Skeletal muscle tissue (tissue), 4 donors: ENCODE data around the gene MDFI. TPM values are rescaled to one million over a fixed set of nuclear protein-coding genes. Genes with fewer than 3 reads are reported as not detected.

Experiments used
- H3K27ac ChIP-seq: one replicate; pipeline ENCODE4 v1.7.0; 2013; ENCODE audit warnings: mild to moderate bottlenecking, low read depth, low read length, inconsistent platforms
- H3K27me3 ChIP-seq, 3 donors: one replicate each; pipeline ENCODE4 v1.7.0; 2013; ENCODE audit warnings: low read length in 3 of 3; ENCODE audit not compliant: control insufficient read depth in 3 of 3, insufficient read depth in 3 of 3
- H3K36me3 ChIP-seq, 3 donors: one replicate each; pipeline ENCODE4 v1.7.0; 2013; ENCODE audit warnings: low read length in 3 of 3; ENCODE audit not compliant: control insufficient read depth in 3 of 3, insufficient read depth in 3 of 3
- H3K4me1 ChIP-seq, 3 donors: one replicate each; pipeline ENCODE4 v1.7.0; 2013; ENCODE audit warnings: low read length in 3 of 3, mild to moderate bottlenecking in 3 of 3; ENCODE audit not compliant: control insufficient read depth in 3 of 3, insufficient read depth in 3 of 3
- H3K4me3 ChIP-seq, 3 donors: one replicate each; pipeline ENCODE4 v1.7.0; 2013; ENCODE audit warnings: low read length in 3 of 3
- H3K9ac ChIP-seq, 3 donors: one replicate each; pipeline ENCODE4 v1.7.0; 2013; ENCODE audit warnings: low read length in 3 of 3, mild to moderate bottlenecking in 3 of 3, moderate library complexity in 2 of 3, low read depth in 1 of 3
- H3K9me3 ChIP-seq, 3 donors: one replicate each; pipeline ENCODE4 v1.7.0; 2013; ENCODE audit warnings: low read length in 3 of 3; ENCODE audit not compliant: control insufficient read depth in 3 of 3
- total RNA-seq: library from RNA; depleted of rRNA; stranded (reverse); fragments of >200 nt; gene quantifications from one replicate; pipeline ENCODE4 v1.2.3, GENCODE V29; 2014
- donor health status: Osteomylitis.

The MDFI gene
- total RNA-seq, 1 donor from 2014 or later = 37.1 TPM

DNA sequence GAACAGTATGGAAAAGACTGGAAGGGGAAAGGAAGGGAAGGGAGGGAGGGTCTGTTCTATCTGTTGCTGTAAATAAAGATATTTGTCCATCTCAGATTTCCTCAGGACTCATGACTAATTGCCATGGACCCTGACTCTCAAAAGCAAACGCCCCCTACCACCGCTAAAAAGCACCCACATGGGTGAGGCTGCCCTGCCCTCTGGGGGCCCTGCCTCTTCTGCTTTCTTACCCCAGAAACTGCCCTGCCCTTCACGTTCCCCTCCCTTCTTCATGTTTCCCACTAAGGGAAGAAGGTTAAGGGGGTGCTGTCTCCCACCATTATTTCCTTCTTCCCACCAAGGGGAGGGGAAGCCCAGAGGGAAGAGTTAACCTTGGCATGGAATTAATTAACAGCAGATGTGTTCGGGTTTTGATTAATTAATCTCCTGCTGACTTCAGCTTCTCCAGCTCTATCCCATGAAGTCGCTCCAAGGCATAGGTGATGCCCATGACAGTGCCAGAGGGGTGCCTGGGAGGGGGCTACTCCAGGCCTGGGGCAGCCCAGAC lies 16.0 kb downstream of the MDFI start:
- no peaks in the 10 kb centered on the region for H3K36me3 ChIP-seq
- peaks cover 0 to 6% (median 0%) of the 10 kb centered on the region in 3 donors for H3K4me1 ChIP-seq
- no peak overlapping the region for H3K27ac ChIP-seq
- H3K27me3 ChIP-seq = peaks cover 3 to 8% (median 6%) of the 10 kb centered on the region in 3 donors
- no peaks in the 10 kb centered on the region for H3K9me3 ChIP-seq
- no peak overlapping the region for H3K4me3 ChIP-seq
- H3K9ac ChIP-seq = no peak overlapping the region

DNA sequence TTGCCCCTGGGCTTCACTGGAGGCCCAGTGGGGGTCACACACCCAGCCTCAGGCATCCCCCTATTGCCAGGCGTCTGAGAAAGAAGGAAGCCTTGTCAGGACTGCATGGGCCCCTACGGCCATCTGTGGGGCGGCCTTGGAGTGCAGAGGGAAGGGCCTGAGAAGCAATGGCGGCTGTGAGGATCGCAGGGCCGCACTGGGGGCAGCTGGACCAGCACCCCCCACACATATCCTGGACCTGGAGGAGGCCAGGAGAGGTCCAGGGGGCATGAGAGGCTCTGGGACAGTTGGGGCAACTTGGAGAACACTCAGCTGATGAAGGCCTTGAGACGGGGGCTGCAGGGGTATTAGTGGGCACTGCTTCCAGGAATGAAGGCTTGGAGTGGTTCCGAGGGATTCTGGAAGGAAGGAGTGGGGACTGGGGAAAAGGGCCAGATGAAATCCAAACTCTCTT lies 16.5 kb downstream of the MDFI start:
- peaks cover 3 to 6% (median 5%) of the 10 kb centered on the region in 3 donors for H3K27me3 ChIP-seq

DNA sequence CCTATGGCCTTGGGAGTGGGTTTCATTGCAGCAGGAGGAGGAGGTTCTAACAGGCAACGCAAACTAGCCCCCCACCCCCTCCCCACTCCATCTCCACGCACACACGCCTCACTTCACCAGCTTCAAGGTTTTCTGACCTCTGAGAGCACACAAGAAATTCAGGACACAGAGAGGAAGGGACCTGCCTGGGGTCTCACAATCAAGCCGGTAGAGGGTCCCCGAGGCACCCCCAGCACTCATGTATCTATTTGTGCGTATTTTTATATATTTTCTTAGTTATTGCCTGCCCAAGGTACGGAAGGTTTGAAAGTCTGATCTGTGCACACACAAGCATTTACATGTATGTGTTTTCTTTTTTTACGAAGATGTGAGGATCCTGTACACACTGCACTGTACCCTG lies 16.9 kb downstream of the MDFI start:
- Histone ChIP-seq H3K27me3 (peaks cover 3 to 11% (median 5%) of the 10 kb centered on the region in 3 donors), H3K9ac (no peak overlapping the region), H3K4me3 (no peak overlapping the region), H3K9me3 (no peaks in the 10 kb centered on the region), H3K27ac (no peak overlapping the region), H3K4me1 (peaks cover 0 to 6% (median 0%) of the 10 kb centered on the region in 3 donors), H3K36me3 (no peaks in the 10 kb centered on the region)

More for the DNA sequence above, 16.5 kb downstream of the MDFI start:
- peaks cover 0 to 6% (median 0%) of the 10 kb centered on the region in 3 donors for H3K4me1 ChIP-seq
- no peaks in the 10 kb centered on the region for H3K36me3 ChIP-seq
- no peak overlapping the region for H3K9ac ChIP-seq
- no peaks in the 10 kb centered on the region for H3K9me3 ChIP-seq
- no peak overlapping the region for H3K27ac ChIP-seq
- no peak overlapping the region for H3K4me3 ChIP-seq

DNA sequence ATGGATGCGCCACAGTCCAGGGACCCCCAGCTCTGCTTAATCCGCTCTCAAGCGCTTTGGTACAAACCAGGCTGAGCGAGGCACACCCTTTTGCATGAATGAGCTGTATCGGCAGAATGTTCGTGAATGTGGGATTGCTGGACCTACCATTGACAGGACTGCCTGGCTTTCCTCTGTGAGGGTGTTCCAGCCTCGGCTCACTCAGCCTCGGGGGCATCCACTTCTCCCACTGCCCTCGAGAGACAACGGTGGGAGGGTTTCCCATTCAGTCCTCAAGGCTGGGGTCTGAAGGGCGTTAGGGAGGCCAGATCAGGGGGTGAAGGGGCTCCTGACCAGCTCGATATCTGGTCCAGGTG lies 17.4 kb downstream of the MDFI start:
- Histone ChIP-seq H3K9me3 (no peaks in the 10 kb centered on the region), H3K27me3 (peaks cover 3 to 11% (median 5%) of the 10 kb centered on the region in 3 donors), H3K4me3 (no peak overlapping the region), H3K9ac (no peak overlapping the region), H3K4me1 (peaks cover 0 to 6% (median 0%) of the 10 kb centered on the region in 3 donors), H3K36me3 (no peaks in the 10 kb centered on the region), H3K27ac (no peak overlapping the region)

DNA sequence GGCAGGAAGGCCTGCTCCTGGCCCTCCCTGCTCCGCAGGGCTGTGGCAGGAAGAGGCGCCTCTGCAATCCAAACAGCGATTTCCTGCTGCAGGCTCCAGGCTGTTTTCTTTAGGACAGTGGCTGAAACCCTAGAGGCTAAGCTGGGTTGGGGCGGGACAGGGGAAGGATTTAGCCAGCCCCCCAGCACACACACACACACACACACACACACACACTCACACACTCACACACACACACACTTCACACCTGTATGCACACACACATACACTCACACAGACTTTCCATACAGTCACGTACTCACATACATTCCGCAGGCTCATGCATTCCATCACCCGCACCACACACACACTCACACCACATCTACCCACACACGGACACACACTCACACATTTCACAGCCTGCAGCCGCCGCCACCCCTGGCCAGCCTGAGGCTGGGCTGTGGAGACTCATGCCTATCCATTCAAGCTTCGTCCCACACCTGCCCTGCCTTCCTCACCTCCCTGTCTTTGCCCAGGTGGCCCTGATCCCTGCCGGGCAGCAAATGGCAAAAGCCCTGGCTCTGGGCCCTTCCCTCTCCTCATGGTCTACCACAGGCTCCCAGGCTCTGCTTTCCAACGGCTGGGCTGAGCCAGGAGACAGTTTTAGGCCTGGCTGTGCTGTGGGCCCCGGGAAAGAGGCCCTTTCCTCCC lies 17.9 kb downstream of the MDFI start:
- Histone ChIP-seq H3K27me3 (peaks cover 3 to 11% (median 3%) of the 10 kb centered on the region in 3 donors), H3K4me3 (no peak overlapping the region), H3K9me3 (no peaks in the 10 kb centered on the region), H3K27ac (no peak overlapping the region), H3K9ac (no peak overlapping the region), H3K4me1 (peaks cover 0 to 6% (median 0%) of the 10 kb centered on the region in 3 donors), H3K36me3 (no peaks in the 10 kb centered on the region)

DNA sequence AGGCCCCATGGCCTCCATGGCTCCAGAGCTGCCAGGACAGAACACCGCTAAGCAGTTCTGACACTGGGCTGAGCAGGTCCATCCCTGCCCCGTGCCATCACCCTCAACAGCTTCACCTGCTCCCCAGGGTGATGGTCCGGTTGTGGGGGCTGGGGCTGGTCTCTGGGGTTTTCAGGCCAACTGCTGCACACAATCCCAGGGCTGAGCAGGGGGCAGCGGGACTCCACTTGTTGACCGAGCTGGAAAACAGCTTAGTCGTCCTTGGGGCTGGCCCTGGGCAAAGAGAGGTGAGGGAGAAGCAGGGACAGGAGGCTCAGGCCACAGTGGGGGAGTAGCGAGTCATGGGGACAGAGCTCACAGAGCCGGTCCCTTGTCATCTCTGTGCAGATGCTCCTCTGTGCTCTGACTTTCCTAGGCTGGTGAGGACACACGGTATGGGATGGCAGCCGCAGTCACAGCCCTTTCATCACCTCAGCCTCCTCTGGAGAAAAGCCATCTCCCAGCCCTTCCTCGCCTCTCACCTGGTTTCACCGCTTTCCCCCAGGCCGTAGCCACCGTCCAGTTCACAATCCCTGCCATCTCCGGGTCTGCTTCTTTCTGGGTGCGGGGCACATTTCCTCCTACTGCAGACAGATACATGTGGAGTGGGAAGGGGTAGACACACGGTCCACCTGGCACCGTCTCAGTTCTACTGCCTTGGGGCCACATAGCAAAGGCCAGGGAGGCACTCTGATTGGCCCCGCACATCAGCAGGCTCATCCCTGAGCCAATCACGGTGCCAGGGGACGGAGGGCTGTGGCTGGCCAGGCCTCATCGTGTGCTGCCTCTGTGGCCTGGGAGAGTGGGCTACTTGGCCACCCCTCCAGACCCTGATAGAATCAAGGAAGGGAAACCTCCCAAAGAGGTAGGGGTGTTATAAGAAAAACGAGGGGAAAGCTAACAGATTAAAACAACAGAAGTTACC lies 19.1 kb downstream of the MDFI start:
- peaks cover 0 to 6% (median 0%) of the 10 kb centered on the region in 3 donors for H3K4me1 ChIP-seq

DNA sequence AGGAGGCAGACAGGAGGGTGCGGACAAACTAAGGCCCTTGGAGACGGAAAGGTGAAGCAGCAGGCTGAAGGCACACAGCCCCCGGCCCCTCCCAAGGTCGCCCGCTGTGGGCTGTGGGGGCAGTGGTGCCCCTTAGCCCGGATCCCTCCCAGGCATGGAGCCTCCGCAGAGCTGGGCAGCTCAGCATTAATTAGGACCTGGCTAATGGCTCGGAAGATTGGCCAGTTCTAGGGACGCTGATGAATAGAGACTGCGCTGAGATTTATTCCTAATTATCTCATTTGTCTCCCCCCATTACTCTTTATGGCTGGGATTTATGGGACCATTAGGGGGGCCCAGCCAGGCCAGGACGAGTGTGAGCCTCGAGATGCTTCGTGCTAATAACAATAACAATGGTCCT lies 20.4 kb downstream of the MDFI start:
- H3K4me3 ChIP-seq = no peak overlapping the region

More for the DNA sequence above, 19.1 kb downstream of the MDFI start:
- peaks cover 0 to 11% (median 5%) of the 10 kb centered on the region in 3 donors for H3K27me3 ChIP-seq
- no peaks in the 10 kb centered on the region for H3K36me3 ChIP-seq
- H3K27ac ChIP-seq = no peak overlapping the region
- H3K4me3 ChIP-seq = no peak overlapping the region
- H3K9me3 ChIP-seq = no peaks in the 10 kb centered on the region
- no peak overlapping the region for H3K9ac ChIP-seq

DNA sequence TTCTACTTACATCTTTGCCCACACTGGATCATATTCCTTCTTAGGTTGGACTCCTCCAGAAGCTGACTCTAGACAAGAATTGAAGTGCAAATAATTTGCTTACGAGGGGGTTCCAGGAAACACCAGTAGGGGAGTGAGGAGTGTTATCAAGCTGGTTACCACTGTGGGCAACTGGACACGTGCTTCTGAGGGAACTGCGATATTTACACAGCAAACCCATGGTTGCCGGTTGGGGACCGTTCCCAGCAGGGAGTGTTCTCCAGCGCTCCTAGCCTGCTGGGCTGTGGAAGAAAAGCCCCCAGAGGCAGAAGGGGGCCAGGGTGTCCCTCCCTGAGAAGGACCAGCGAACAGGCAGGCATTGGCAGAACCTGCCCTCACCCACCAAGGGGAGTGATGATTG lies 21.7 kb downstream of the MDFI start:
- H3K36me3 ChIP-seq = no peaks in the 10 kb centered on the region
- H3K4me3 ChIP-seq = no peak overlapping the region
- peaks cover 0 to 11% (median 9%) of the 10 kb centered on the region in 3 donors for H3K27me3 ChIP-seq
- H3K9ac ChIP-seq = no peak overlapping the region
- H3K27ac ChIP-seq = no peak overlapping the region
- H3K4me1 ChIP-seq = peaks cover 0 to 6% (median 0%) of the 10 kb centered on the region in 3 donors
- H3K9me3 ChIP-seq = no peaks in the 10 kb centered on the region

More for the DNA sequence above, 20.4 kb downstream of the MDFI start:
- no peak overlapping the region for H3K27ac ChIP-seq
- H3K4me1 ChIP-seq = peaks cover 0 to 6% (median 0%) of the 10 kb centered on the region in 3 donors
- H3K27me3 ChIP-seq = peaks cover 0 to 11% (median 7%) of the 10 kb centered on the region in 3 donors
- no peak overlapping the region for H3K9ac ChIP-seq
- H3K9me3 ChIP-seq = no peaks in the 10 kb centered on the region
- H3K36me3 ChIP-seq = no peaks in the 10 kb centered on the region

DNA sequence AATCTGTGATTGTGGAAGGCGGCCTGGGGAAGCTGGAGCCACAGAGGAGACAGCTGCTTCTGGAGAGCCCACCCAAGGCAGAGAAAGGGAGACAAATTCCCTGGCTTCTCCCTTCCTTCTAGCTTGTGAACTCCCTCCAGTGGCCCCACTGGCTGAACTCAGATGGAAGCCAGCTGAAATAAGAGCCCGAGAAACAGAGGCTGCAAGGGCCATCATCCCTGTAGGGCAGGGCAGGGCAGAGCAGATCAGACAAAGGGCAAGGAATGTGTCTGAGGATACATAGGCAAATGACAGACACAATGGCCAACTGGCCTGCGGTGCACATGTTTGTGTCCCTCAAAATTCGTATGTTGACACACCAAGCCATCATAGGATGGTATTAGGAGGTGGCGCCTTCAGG lies 25.3 kb downstream of the MDFI start:
- Histone ChIP-seq H3K27me3 (peaks cover 0 to 11% (median 9%) of the 10 kb centered on the region in 3 donors), H3K36me3 (no peaks in the 10 kb centered on the region), H3K4me1 (no peaks in the 10 kb centered on the region), H3K9ac (no peak overlapping the region), H3K27ac (no peak overlapping the region), H3K4me3 (no peak overlapping the region), H3K9me3 (no peaks in the 10 kb centered on the region)
